ENCODE results near the gene COL4A5.

COL4A5 gene

GRCh38 chrX:108641589-108642272, 202.1 kb downstream of the COL4A5 start:
- Mint-ChIP-seq H3K9me3 (no peaks in the 10 kb centered on the region), H3K4me1 (ENCODE audit: low read depth) (no peaks in the 10 kb centered on the region), H3K27ac (no peak overlapping the region), H3K36me3 (ENCODE audit: low read depth) (no peaks in the 10 kb centered on the region), H3K27me3 (ENCODE audit: low read depth) (no peaks in the 10 kb centered on the region), H3K4me3 (no peak overlapping the region)

DNA sequence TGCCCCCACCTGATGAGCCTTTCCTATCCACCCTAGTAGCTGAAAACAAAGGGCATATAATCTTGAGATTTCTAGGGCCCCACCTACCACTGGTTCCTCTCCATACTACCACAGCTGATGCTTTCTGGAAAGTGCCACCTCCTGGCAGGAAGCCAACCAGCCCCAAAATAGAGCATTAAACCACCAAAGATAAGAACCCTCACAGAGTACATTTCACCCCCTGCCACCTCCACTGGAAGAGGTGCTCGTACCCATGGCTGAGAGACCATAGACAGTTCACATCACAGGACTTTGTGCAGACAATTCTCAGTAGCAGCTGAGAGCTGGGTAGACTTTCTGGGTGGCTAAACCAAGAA, 202.6 kb downstream of the COL4A5 start:
- H3K9me3 Mint-ChIP-seq, result no peaks in the 10 kb centered on the region
- H3K27me3 Mint-ChIP-seq (ENCODE audit: low read depth), result no peaks in the 10 kb centered on the region
- no peak overlapping the region for H3K27ac Mint-ChIP-seq
- H3K4me3 Mint-ChIP-seq, result no peak overlapping the region
- H3K4me1 Mint-ChIP-seq (ENCODE audit: low read depth), result no peaks in the 10 kb centered on the region
- H3K36me3 Mint-ChIP-seq (ENCODE audit: low read depth), result no peaks in the 10 kb centered on the region

- Mint-ChIP-seq H3K4me1 (ENCODE audit: low read depth) (no peaks in the 10 kb centered on the region), H3K27ac (no peak overlapping the region), H3K9me3 (no peaks in the 10 kb centered on the region), H3K4me3 (no peak overlapping the region), H3K27me3 (ENCODE audit: low read depth) (no peaks in the 10 kb centered on the region), H3K36me3 (ENCODE audit: low read depth) (no peaks in the 10 kb centered on the region)
Measured at GRCh38 chrX:108664701-108665100, 225.1 kb downstream of the COL4A5 start.

DNA sequence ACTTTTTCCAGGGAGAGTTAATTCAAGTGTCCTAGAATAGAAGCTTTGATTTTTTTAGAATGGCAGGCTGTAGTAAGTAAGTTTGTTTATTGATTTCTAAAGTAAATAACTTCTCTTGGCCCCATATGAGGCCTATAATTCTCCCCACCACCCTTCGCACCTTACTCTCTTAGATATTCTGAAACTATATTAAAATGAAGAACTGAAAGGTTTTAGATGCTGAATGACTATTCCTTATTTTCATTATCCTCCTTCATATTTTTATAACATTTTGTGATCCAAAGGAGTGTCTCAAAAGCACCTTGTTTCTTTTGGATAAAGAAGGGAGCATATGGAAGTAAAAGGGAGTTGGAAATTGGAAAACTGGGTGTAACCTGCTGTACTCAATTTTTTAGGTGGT, 226.5 kb downstream of the COL4A5 start:
- no peaks in the 10 kb centered on the region for H3K4me1 Mint-ChIP-seq (ENCODE audit: low read depth)
- H3K27me3 Mint-ChIP-seq (ENCODE audit: low read depth), result no peaks in the 10 kb centered on the region
- H3K36me3 Mint-ChIP-seq (ENCODE audit: low read depth), result no peaks in the 10 kb centered on the region
- no peak overlapping the region for H3K27ac Mint-ChIP-seq
- H3K9me3 Mint-ChIP-seq, result no peaks in the 10 kb centered on the region
- no peak overlapping the region for H3K4me3 Mint-ChIP-seq

- no peaks in the 10 kb centered on the region for H3K9me3 Mint-ChIP-seq
- no peaks in the 10 kb centered on the region for H3K4me1 Mint-ChIP-seq (ENCODE audit: low read depth)
- H3K27ac Mint-ChIP-seq, result no peak overlapping the region
- H3K4me3 Mint-ChIP-seq, result no peak overlapping the region
- H3K36me3 Mint-ChIP-seq (ENCODE audit: low read depth), result no peaks in the 10 kb centered on the region
- H3K27me3 Mint-ChIP-seq (ENCODE audit: low read depth), result no peaks in the 10 kb centered on the region
Measured at GRCh38 chrX:108671526-108671925, 231.9 kb downstream of the COL4A5 start.

DNA sequence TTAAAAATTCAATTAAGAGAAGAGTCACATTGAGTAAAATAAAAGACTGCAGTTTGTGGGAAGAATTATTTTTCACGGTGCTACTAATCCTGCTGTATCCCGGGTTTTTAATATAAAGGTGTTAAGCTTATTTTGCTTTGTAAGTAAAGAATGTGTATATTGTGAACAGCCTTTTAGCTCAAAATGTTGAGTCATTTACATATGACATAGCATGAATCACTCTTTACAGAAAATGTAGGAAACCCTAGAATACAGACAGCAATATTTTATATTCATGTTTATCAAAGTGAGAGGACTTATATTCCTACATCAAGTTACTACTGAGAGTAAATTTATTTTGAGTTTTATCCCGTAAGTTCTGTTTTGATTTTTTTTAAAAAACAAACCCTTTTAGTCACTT, 257.1 kb downstream of the COL4A5 start:
- H3K4me3 Mint-ChIP-seq, result no peak overlapping the region
- no peaks in the 10 kb centered on the region for H3K36me3 Mint-ChIP-seq (ENCODE audit: low read depth)
- H3K27me3 Mint-ChIP-seq (ENCODE audit: low read depth), result no peaks in the 10 kb centered on the region
- H3K27ac Mint-ChIP-seq, result no peak overlapping the region
- H3K9me3 Mint-ChIP-seq, result no peaks in the 10 kb centered on the region
- H3K4me1 Mint-ChIP-seq (ENCODE audit: low read depth), result no peaks in the 10 kb centered on the region

- Mint-ChIP-seq H3K36me3 (ENCODE audit: low read depth) (no peaks in the 10 kb centered on the region), H3K4me1 (ENCODE audit: low read depth) (no peaks in the 10 kb centered on the region), H3K27ac (no peak overlapping the region), H3K4me3 (no peak overlapping the region), H3K27me3 (ENCODE audit: low read depth) (no peaks in the 10 kb centered on the region), H3K9me3 (no peaks in the 10 kb centered on the region)
Measured at GRCh38 chrX:108699368-108699767, 259.7 kb downstream of the COL4A5 start.

- Mint-ChIP-seq H3K27me3 (ENCODE audit: low read depth) (no peaks in the 10 kb centered on the region), H3K9me3 (no peaks in the 10 kb centered on the region), H3K4me3 (no peak overlapping the region), H3K36me3 (ENCODE audit: low read depth) (no peaks in the 10 kb centered on the region), H3K4me1 (ENCODE audit: low read depth) (no peaks in the 10 kb centered on the region), H3K27ac (no peak overlapping the region)
Measured at GRCh38 chrX:108701633-108702032, 262.0 kb downstream of the COL4A5 start.

- H3K4me3 Mint-ChIP-seq, result no peak overlapping the region
- no peak overlapping the region for H3K27ac Mint-ChIP-seq
- H3K27me3 Mint-ChIP-seq (ENCODE audit: low read depth), result no peaks in the 10 kb centered on the region
- H3K4me1 Mint-ChIP-seq (ENCODE audit: low read depth), result no peaks in the 10 kb centered on the region
- no peaks in the 10 kb centered on the region for H3K9me3 Mint-ChIP-seq
- no peaks in the 10 kb centered on the region for H3K36me3 Mint-ChIP-seq (ENCODE audit: low read depth)
Measured at GRCh38 chrX:108702530-108702929, 262.9 kb downstream of the COL4A5 start.

GRCh38 chrX:108704839-108705238, 265.2 kb downstream of the COL4A5 start:
- Mint-ChIP-seq H3K4me3 (no peak overlapping the region), H3K27me3 (ENCODE audit: low read depth) (no peaks in the 10 kb centered on the region), H3K4me1 (ENCODE audit: low read depth) (no peaks in the 10 kb centered on the region), H3K36me3 (ENCODE audit: low read depth) (no peaks in the 10 kb centered on the region), H3K9me3 (no peaks in the 10 kb centered on the region), H3K27ac (no peak overlapping the region)

DNA sequence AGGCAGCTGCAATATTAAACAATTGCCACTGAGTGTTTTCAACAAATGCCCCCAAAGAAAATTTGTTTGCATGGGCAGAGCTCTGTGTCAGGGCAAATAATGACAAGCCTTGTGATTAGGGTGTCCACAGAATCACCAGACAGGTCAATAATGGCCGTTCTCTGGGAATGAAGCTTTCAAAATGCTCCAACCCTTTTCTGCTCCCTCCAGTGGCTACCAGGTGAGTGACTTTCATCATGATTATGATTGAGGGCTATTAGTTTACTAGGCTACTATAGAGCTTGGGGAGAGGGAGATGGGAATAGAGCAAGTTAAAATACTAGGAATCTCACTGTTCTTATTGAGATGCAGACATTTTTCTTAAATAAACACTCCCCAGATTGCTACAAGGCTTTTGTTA, 273.2 kb downstream of the COL4A5 start:
- Mint-ChIP-seq H3K9me3 (peaks cover 5% of the 10 kb centered on the region), H3K4me1 (ENCODE audit: low read depth) (no peaks in the 10 kb centered on the region), H3K4me3 (no peak overlapping the region), H3K27me3 (ENCODE audit: low read depth) (no peaks in the 10 kb centered on the region), H3K27ac (no peak overlapping the region), H3K36me3 (ENCODE audit: low read depth) (no peaks in the 10 kb centered on the region)

- no peaks in the 10 kb centered on the region for H3K4me1 Mint-ChIP-seq (ENCODE audit: low read depth)
- H3K9me3 Mint-ChIP-seq, result no peaks in the 10 kb centered on the region
- H3K36me3 Mint-ChIP-seq (ENCODE audit: low read depth), result no peaks in the 10 kb centered on the region
- H3K4me3 Mint-ChIP-seq, result no peak overlapping the region
- H3K27ac Mint-ChIP-seq, result no peak overlapping the region
- no peaks in the 10 kb centered on the region for H3K27me3 Mint-ChIP-seq (ENCODE audit: low read depth)
Measured at GRCh38 chrX:108722561-108722960, 282.9 kb downstream of the COL4A5 start.

GRCh38 chrX:108726748-108727147, 287.1 kb downstream of the COL4A5 start:
- no peak overlapping the region for H3K27ac Mint-ChIP-seq
- H3K4me3 Mint-ChIP-seq, result no peak overlapping the region
- H3K4me1 Mint-ChIP-seq (ENCODE audit: low read depth), result no peaks in the 10 kb centered on the region
- peaks cover 13% of the 10 kb centered on the region for H3K27me3 Mint-ChIP-seq (ENCODE audit: low read depth)
- H3K36me3 Mint-ChIP-seq (ENCODE audit: low read depth), result no peaks in the 10 kb centered on the region
- H3K9me3 Mint-ChIP-seq, result no peaks in the 10 kb centered on the region

GRCh38 chrX:108731153-108731552, 291.5 kb downstream of the COL4A5 start:
- Mint-ChIP-seq H3K36me3 (ENCODE audit: low read depth) (no peaks in the 10 kb centered on the region), H3K27ac (no peak overlapping the region), H3K27me3 (ENCODE audit: low read depth) (peaks cover 47% of the 10 kb centered on the region), H3K4me1 (ENCODE audit: low read depth) (no peaks in the 10 kb centered on the region), H3K4me3 (no peak overlapping the region), H3K9me3 (no peaks in the 10 kb centered on the region)

DNA sequence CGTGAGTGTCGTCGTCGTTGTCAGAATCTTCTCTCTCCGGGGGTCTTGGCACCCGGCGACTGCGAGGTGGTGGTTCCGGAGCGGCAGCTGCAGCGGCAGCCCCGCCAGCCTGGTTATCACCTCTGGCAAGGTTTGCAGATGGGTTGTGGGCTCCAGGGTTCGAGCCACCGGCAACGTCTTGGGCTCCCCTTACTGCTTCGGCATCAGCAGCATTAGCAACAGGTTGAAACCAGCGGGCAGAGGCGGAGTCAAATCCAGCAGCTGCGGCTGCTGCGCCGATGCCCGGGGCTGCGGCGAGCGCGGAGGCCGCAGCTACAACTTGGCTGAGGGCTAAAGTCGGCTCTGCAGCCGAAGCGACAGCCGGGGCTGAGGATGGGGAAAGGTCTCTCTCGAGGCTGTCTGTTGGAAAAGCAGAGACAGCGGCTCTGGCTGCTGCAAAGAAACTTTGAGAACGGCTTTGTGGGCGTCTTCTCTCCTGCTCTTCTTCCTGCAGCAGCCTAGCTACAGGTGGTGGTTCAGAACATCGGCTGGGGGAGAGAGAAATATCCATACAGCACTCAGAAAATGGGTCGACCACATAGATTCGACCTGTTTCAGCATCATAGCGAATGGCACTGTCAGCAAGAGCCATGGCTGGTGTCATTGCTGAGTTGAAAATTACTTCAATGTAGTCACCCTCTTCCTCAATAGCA, 293.1 kb downstream of the COL4A5 start:
- H3K4me3 Mint-ChIP-seq, result no peak overlapping the region
- no peaks in the 10 kb centered on the region for H3K9me3 Mint-ChIP-seq
- H3K27ac Mint-ChIP-seq, result no peak overlapping the region
- no peaks in the 10 kb centered on the region for H3K4me1 Mint-ChIP-seq (ENCODE audit: low read depth)
- peaks cover 55% of the 10 kb centered on the region for H3K27me3 Mint-ChIP-seq (ENCODE audit: low read depth)
- H3K36me3 Mint-ChIP-seq (ENCODE audit: low read depth), result no peaks in the 10 kb centered on the region
